PC-9 (cell line): Measurements from ENCODE around the gene EYA2.

ENCODE experiments used
- CTCF ChIP-seq: fragments of 200-600 bp; sonication (generic); conservative IDR thresholded peaks from 2 replicates; pipeline ENCODE4 v1.6.1; 2017; ENCODE audit warnings: mixed run types, antibody characterized with exemption, mild to moderate bottlenecking, moderate library complexity
- EZH2 ChIP-seq: fragments of 200-600 bp; sonication (generic); IDR thresholded peaks from 2 replicates; pipeline ENCODE4 v1.8.0; 2017; ENCODE audit warnings: antibody characterized with exemption, low read depth

- TF ChIP-seq CTCF = no peak
- no peak for TF ChIP-seq EZH2
These were observed 175.5 kb downstream of the EYA2 start for GRCh38 chr20:47070176-47070575.
